ENCODE results near the gene LHFPL6. TPM values are rescaled to one million over a fixed set of nuclear protein-coding genes. Genes with fewer than 3 reads are reported as not detected.

The LHFPL6 gene
- total RNA-seq, 1 donor, result 45.2 TPM

- TF ChIP-seq CTCF (IDR thresholded peaks at IDR 0.05; ENCODE audit: insufficient read depth, low read length), result no peak
- DNase-seq (ENCODE audit: low read depth), result no peak
- H3K4me3 ChIP-seq (ENCODE audit: low read depth, low read length), result no peak overlapping the region
Measured at GRCh38 chr13:39405107-39405506, 197.9 kb downstream of the LHFPL6 start.

GRCh38 chr13:39403106-39403505 is 199.9 kb downstream of the LHFPL6 start:
- DNase-seq (ENCODE audit: low read depth), result no peak

GRCh38 chr13:39402221-39402970 is 200.6 kb downstream of the LHFPL6 start:
- no peak overlapping the region for H3K4me3 ChIP-seq (ENCODE audit: low read depth, low read length)
- no peak for DNase-seq (ENCODE audit: low read depth)
- no peak for TF ChIP-seq CTCF (IDR thresholded peaks at IDR 0.05; ENCODE audit: insufficient read depth, low read length)

More at GRCh38 chr13:39403106-39403505, 199.9 kb downstream of the LHFPL6 start:
- no peak overlapping the region for H3K4me3 ChIP-seq (ENCODE audit: low read depth, low read length)
- no peak for TF ChIP-seq CTCF (IDR thresholded peaks at IDR 0.05; ENCODE audit: insufficient read depth, low read length)

GRCh38 chr13:39401756-39402155 is 201.2 kb downstream of the LHFPL6 start:
- no peak for TF ChIP-seq CTCF (IDR thresholded peaks at IDR 0.05; ENCODE audit: insufficient read depth, low read length)
- no peak overlapping the region for H3K4me3 ChIP-seq (ENCODE audit: low read depth, low read length)

GRCh38 chr13:39401046-39401705 is 201.8 kb downstream of the LHFPL6 start:
- no peak overlapping the region for H3K4me3 ChIP-seq (ENCODE audit: low read depth, low read length)
- TF ChIP-seq CTCF (IDR thresholded peaks at IDR 0.05; ENCODE audit: insufficient read depth, low read length), result no peak
- DNase-seq (ENCODE audit: low read depth), result no peak

More at GRCh38 chr13:39401756-39402155, 201.2 kb downstream of the LHFPL6 start:
- no peak for DNase-seq (ENCODE audit: low read depth)

- H3K4me3 ChIP-seq (ENCODE audit: low read depth, low read length), result no peak overlapping the region
- DNase-seq (ENCODE audit: low read depth), result no peak
- no peak for TF ChIP-seq CTCF (IDR thresholded peaks at IDR 0.05; ENCODE audit: insufficient read depth, low read length)
Measured at GRCh38 chr13:39399102-39399501, 203.9 kb downstream of the LHFPL6 start.
